PC-9 (cell line): ENCODE results near the gene TPM2. TPM values are rescaled to one million over a fixed set of nuclear protein-coding genes. Genes with fewer than 3 reads are reported as not detected.

Source experiments
- BruUV-seq: library from RNA; stranded (reverse); fragments of 400-500 nt; replicated peaks from 2 replicates; lab custom pipeline; 2021; lab: Mats Ljungman, UMichigan
- CTCF ChIA-PET: fragments of 300-600 bp; sonication (Branson Sonifier 250); formaldehyde crosslinking; loops from one replicate; lab custom pipeline; 2022; ENCODE audit warnings: antibody characterized with exemption; lab: Charles Lee
- POLR2A ChIA-PET: fragments of 300-600 bp; sonication (Branson Sonifier 250); formaldehyde crosslinking; loops from one replicate; lab custom pipeline; 2022; ENCODE audit warnings: antibody characterized with exemption; ENCODE audit not compliant: unreplicated experiment; lab: Charles Lee
- DNase-seq, 2 experiments: peaks; one replicate each; pipeline versions ENCODE4 v3.0.0 to v3.0.0-alpha.2; 2015 to 2022; ENCODE audit warnings: mixed read lengths in 1 of 2
- H2AFZ ChIP-seq: fragments of 200-600 bp; sonication (generic); 2 replicates; pipeline ENCODE4 v1.8.1; 2017; ENCODE audit warnings: antibody characterized with exemption
- H3F3A ChIP-seq: fragments of 200-600 bp; sonication (generic); 2 replicates; pipeline ENCODE4 v1.8.1; 2017; ENCODE audit warnings: antibody characterized with exemption, mild to moderate bottlenecking, low read depth; ENCODE audit not compliant: insufficient read depth
- H3K27ac ChIP-seq: fragments of 200-600 bp; sonication (generic); 2 replicates; pipeline ENCODE4 v1.6.1; 2016; ENCODE audit warnings: mixed run types
- H3K27me3 ChIP-seq: fragments of 200-600 bp; sonication (generic); 2 replicates; pipeline ENCODE4 v1.6.1; 2016; ENCODE audit warnings: low read depth, mixed run types; ENCODE audit not compliant: insufficient read depth
- H3K36me3 ChIP-seq: fragments of 200-600 bp; sonication (generic); 2 replicates; pipeline ENCODE4 v1.6.1; 2016; ENCODE audit warnings: low read depth, mixed run types
- H3K4me1 ChIP-seq: fragments of 200-600 bp; sonication (generic); replicated peaks from 2 replicates; pipeline ENCODE4 v1.6.1; 2016; ENCODE audit warnings: mixed run types; ENCODE audit not compliant: insufficient read depth
- H3K4me2 ChIP-seq: fragments of 200-600 bp; sonication (generic); 2 replicates; pipeline ENCODE4 v1.6.1; 2017; ENCODE audit warnings: mixed run types
- H3K4me3 ChIP-seq: fragments of 200-600 bp; sonication (generic); 2 replicates; pipeline ENCODE4 v1.6.1; 2016; ENCODE audit warnings: mixed run types
- H3K79me2 ChIP-seq: fragments of 200-600 bp; sonication (generic); 2 replicates; pipeline ENCODE4 v1.6.1; 2017; ENCODE audit warnings: low read depth, mixed run types
- H3K9me2 ChIP-seq: fragments of 200-600 bp; sonication (generic); 2 replicates; pipeline ENCODE4 v1.8.1; 2017; ENCODE audit warnings: mild to moderate bottlenecking; ENCODE audit not compliant: insufficient read depth
- H3K9me3 ChIP-seq: fragments of 200-600 bp; sonication (generic); 2 replicates; pipeline ENCODE4 v1.8.1; 2016; ENCODE audit warnings: low read depth; ENCODE audit not compliant: insufficient read depth
- H4K20me1 ChIP-seq: fragments of 200-600 bp; sonication (generic); 2 replicates; pipeline ENCODE4 v1.8.1; 2017; ENCODE audit not compliant: insufficient read depth
- CTCF ChIP-seq: fragments of 200-600 bp; sonication (generic); conservative IDR thresholded peaks from 2 replicates; pipeline ENCODE4 v1.6.1; 2017; ENCODE audit warnings: mixed run types, antibody characterized with exemption, mild to moderate bottlenecking, moderate library complexity
- EZH2 ChIP-seq: fragments of 200-600 bp; sonication (generic); IDR thresholded peaks from 2 replicates; pipeline ENCODE4 v1.8.0; 2017; ENCODE audit warnings: antibody characterized with exemption, low read depth
- intact Hi-C: fragments of 100-400 bp; cut with micrococcal nuclease; formaldehyde crosslinking; loops from one replicate; pipeline ENCODE4 v1.10.0; 2022; ENCODE audit not compliant: unreplicated experiment
- total RNA-seq: library from RNA; stranded (reverse); gene quantifications from 2 replicates; pipeline ENCODE4 v1.2.3, GENCODE V29; 2021

TPM2 gene
- total RNA-seq, 1 experiment from 2014 or later: 30.5 TPM

GRCh38 chr9:35664531-35665470 is 24.9 kb downstream of the TPM2 start, which contains the start of gene ARHGEF39:
Gene ARHGEF39 (minus strand): TSS chr9:35665195. CDS start chr9:35665169, 26 bp downstream.
- BruUV-seq: TSS peak; percentile 38
- Histone ChIP-seq H3K4me2 (peak within 1 kb of the TSS; percentile 85), H3K27ac (no peak within 1 kb of the TSS), H3K4me3 (peak within 1 kb of the TSS; percentile 81), H3K9me2 (no peaks in the 10 kb centered on the region), H4K20me1 (no peaks in the 10 kb centered on the region), H3F3A (peaks cover 7% of the 10 kb centered on the region; the same call in 1 of the 2 replicates), H3K9me3 (no peaks in the 10 kb centered on the region), H3K27me3 (no peaks in the 10 kb centered on the region), H3K36me3 (no peaks in the 10 kb centered on the region), H3K79me2 (0 out of 2 replicates have a peak, but pooled peaks cover 16% of the 10 kb centered on the region), H3K4me1 (peaks cover 16% of the 10 kb centered on the region), H2AFZ (peak within 1 kb of the TSS; percentile 86)
- TF ChIP-seq EZH2 (no peak), CTCF (no peak)
- CTCF ChIA-PET: interaction anchor here (0.5 to 2.0 kb wide), 5 partner anchors 32 to 168 kb away, joined by 3 to 8 read pairs (median 3); no protein-coding TSS in a partner anchor
- DNase-seq: peak; percentile 70 to 84
- POLR2A ChIA-PET: interaction anchor here (0.7 kb wide), 2 partner anchors 18 to 65 kb away, joined by 3 read pairs; no protein-coding TSS in a partner anchor
- intact Hi-C loops: no loop called here

GRCh38 chr9:35662437-35662836 is 27.3 kb downstream of the TPM2 start:
- TF ChIP-seq CTCF (no peak), EZH2 (no peak)
- CTCF ChIA-PET: no interaction called here
- no peak for DNase-seq
- no peaks in the 10 kb centered on the region for H3K27me3 ChIP-seq
- H3F3A ChIP-seq: peaks cover 19% of the 10 kb centered on the region; the same call in 1 of the 2 replicates
- H3K36me3 ChIP-seq: no peaks in the 10 kb centered on the region
- H3K4me2 ChIP-seq: no peak overlapping the region
- H3K4me1 ChIP-seq: peaks cover 28% of the 10 kb centered on the region
- H4K20me1 ChIP-seq: no peaks in the 10 kb centered on the region
- no peaks in the 10 kb centered on the region for H3K9me2 ChIP-seq
- intact Hi-C loops: no loop called here
- 0 out of 2 replicates have a peak, but pooled peaks cover 16% of the 10 kb centered on the region for H3K79me2 ChIP-seq
- no peak overlapping the region for H2AFZ ChIP-seq
- no peak overlapping the region for H3K4me3 ChIP-seq
- POLR2A ChIA-PET: interaction anchor here (0.5 to 1.0 kb wide), 3 partner anchors 29 to 84 kb away, joined by 3 to 9 read pairs (median 3); no protein-coding TSS in a partner anchor
- BruUV-seq: no TSS peak
- H3K9me3 ChIP-seq: no peaks in the 10 kb centered on the region
- H3K27ac ChIP-seq: no peak overlapping the region

DNA sequence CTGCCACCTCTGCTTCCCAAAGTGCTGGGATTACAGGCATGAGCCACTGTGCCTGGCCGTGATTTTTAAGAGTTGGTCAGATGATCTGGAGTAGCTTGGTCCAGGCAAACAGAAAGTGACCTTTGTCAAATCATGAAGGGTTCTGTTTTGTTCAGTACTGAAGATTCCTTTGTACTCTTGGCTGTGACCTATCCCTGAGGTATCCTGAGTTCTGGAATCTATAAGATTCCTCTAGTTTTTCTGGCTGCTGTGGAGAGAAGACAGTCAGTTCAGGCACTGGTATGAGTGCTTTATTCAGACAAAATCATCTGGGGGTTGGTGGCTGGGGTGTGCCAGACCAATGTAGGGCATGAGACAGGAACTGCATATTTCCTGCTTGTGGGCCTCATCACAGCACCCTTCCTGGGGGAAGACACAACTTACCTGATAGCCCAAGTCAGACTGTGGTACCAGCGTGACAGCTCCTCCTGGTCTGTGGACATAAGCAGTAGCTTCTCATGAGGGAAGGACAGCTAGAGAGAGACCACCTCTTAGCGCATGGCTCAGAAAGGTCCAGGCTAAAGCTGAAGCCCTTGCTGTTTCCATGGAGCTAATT is 27.9 kb downstream of the TPM2 start:
- H3K9me3 ChIP-seq: no peaks in the 10 kb centered on the region
- H2AFZ ChIP-seq: no peak overlapping the region
- no peaks in the 10 kb centered on the region for H4K20me1 ChIP-seq
- no peak overlapping the region for H3K4me2 ChIP-seq
- POLR2A ChIA-PET: interaction anchor here (0.5 to 1.0 kb wide), 3 partner anchors 29 to 85 kb away, joined by 3 to 9 read pairs (median 3); no protein-coding TSS in a partner anchor
- no peaks in the 10 kb centered on the region for H3K27me3 ChIP-seq
- peaks cover 20% of the 10 kb centered on the region; the same call in 1 of the 2 replicates for H3F3A ChIP-seq
- DNase-seq: no peak
- H3K36me3 ChIP-seq: no peaks in the 10 kb centered on the region
- no TSS peak for BruUV-seq
- intact Hi-C loops: no loop called here
- CTCF ChIA-PET: interaction anchor here (0.9 to 1.2 kb wide), 3 partner anchors 35 to 71 kb away, joined by 3 to 5 read pairs (median 4); partner anchors contain the start of gene CREB3
- peaks cover 33% of the 10 kb centered on the region for H3K4me1 ChIP-seq
- TF ChIP-seq EZH2 (no peak), CTCF (no peak)
- 0 out of 2 replicates have a peak, but pooled peaks cover 16% of the 10 kb centered on the region for H3K79me2 ChIP-seq
- no peak overlapping the region for H3K27ac ChIP-seq
- H3K9me2 ChIP-seq: no peaks in the 10 kb centered on the region
- no peak overlapping the region for H3K4me3 ChIP-seq
